HG02973 (cell line): Measurements from ENCODE around the gene AP5B1.
"Not testable (repeated sequence)": the region's sequence is repeated elsewhere in the genome, so short reads cannot be mapped to it uniquely, and the experiment has no call there.

Experiments used
- ATAC-seq: cut with Tn5 transposase; IDR thresholded peaks from one replicate; pipeline ENCODE4 v1.9.1; 2021; ENCODE audit warnings: moderate library complexity; ENCODE audit not compliant: unreplicated experiment

The AP5B1 gene

GRCh38 chr11:65767806-65768205 is 13.0 kb downstream of the AP5B1 start:
- ATAC-seq = not testable (repeated sequence)

GRCh38 chr11:65767406-65767805 is 13.4 kb downstream of the AP5B1 start:
- ATAC-seq = no peak

- ATAC-seq = no peak
These were observed 14.2 kb downstream of the AP5B1 start for GRCh38 chr11:65766535-65766934.

GRCh38 chr11:65764434-65764833 is 16.3 kb downstream of the AP5B1 start:
- no peak for ATAC-seq

- ATAC-seq = not testable (repeated sequence)
These were observed 18.0 kb downstream of the AP5B1 start for GRCh38 chr11:65762816-65763215.

- not testable (repeated sequence) for ATAC-seq
These were observed 18.6 kb downstream of the AP5B1 start for GRCh38 chr11:65762169-65762568.

GRCh38 chr11:65745049-65745448 is 35.7 kb downstream of the AP5B1 start:
- ATAC-seq = no peak

- no peak for ATAC-seq
These were observed 36.1 kb downstream of the AP5B1 start for GRCh38 chr11:65744699-65745042.

- ATAC-seq = no peak
These were observed 36.6 kb downstream of the AP5B1 start for GRCh38 chr11:65744026-65744698.

- ATAC-seq = no peak
These were observed 37.1 kb downstream of the AP5B1 start for GRCh38 chr11:65743681-65744025.

GRCh38 chr11:65742353-65742752 is 38.4 kb downstream of the AP5B1 start:
- ATAC-seq = no peak

- no peak for ATAC-seq
These were observed 39.6 kb downstream of the AP5B1 start for GRCh38 chr11:65741185-65741584.

- ATAC-seq = no peak
These were observed 41.8 kb downstream of the AP5B1 start for GRCh38 chr11:65739022-65739421.

- no peak for ATAC-seq
These were observed 44.0 kb downstream of the AP5B1 start for GRCh38 chr11:65736810-65737209.

GRCh38 chr11:65735111-65735510 is 45.7 kb downstream of the AP5B1 start:
- not testable (repeated sequence) for ATAC-seq

- no peak for ATAC-seq
These were observed 50.3 kb downstream of the AP5B1 start for GRCh38 chr11:65730461-65730860.

GRCh38 chr11:65727865-65728264 is 52.9 kb downstream of the AP5B1 start:
- ATAC-seq = no peak

- no peak for ATAC-seq
These were observed 54.1 kb downstream of the AP5B1 start for GRCh38 chr11:65726660-65727059.
